Measurements from ENCODE around the gene MYRF.

Gene MYRF

GRCh38 chr11:61709572-61709971 is 42.9 kb upstream of the MYRF start:
- Histone ChIP-seq H3K4me3 (ENCODE audit: control insufficient read depth in 1 of 7, extremely low read depth in 1 of 7, insufficient read depth in 4 of 7, low read depth in 2 of 7, low read length in 6 of 7) (no peak overlapping the region), H3K9me3 (ENCODE audit: control extremely low read depth in 1 of 5, control insufficient read depth in 4 of 5, insufficient read depth in 2 of 5, low read depth in 1 of 5, low read length in 4 of 5) (no peaks in the 10 kb centered on the region), H3K36me3 (ENCODE audit: control insufficient read depth in 4 of 4, insufficient read depth in 4 of 4, low read length in 3 of 4) (no peaks in the 10 kb centered on the region), H3K27me3 (replicated peaks in 2 of 5; ENCODE audit: control insufficient read depth in 4 of 5, insufficient read depth in 5 of 5, low read length in 4 of 5) (no peaks in the 10 kb centered on the region), H3K4me1 (ENCODE audit: control extremely low read depth in 1 of 4, control insufficient read depth in 4 of 4, insufficient read depth in 4 of 4, low read length in 3 of 4) (no peaks in the 10 kb centered on the region), H3K27ac (ENCODE audit: insufficient read depth in 1 of 2, low read depth in 1 of 2, low read length in 2 of 2, poor library complexity in 1 of 2, severe bottlenecking in 2 of 2) (no peak overlapping the region)
- WGBS (ENCODE audit: insufficient coverage): 92% methylated on average over 6 of the region's 7 CpGs
- ChIA-PET POLR2A (no interaction called here), CTCF (interaction anchor here (1.0 to 3.4 kb wide), 7 partner anchors 8 to 39 kb away, joined by 3 to 12 read pairs (median 4); no protein-coding TSS in a partner anchor)
- DNase-seq: no peak

- H3K4me1 ChIP-seq (ENCODE audit: control extremely low read depth in 1 of 4, control insufficient read depth in 4 of 4, insufficient read depth in 4 of 4, low read length in 3 of 4): no peaks in the 10 kb centered on the region
- 94% methylated on average over 7 of the region's 7 CpGs for WGBS (ENCODE audit: insufficient coverage)
- H3K4me3 ChIP-seq (ENCODE audit: control insufficient read depth in 1 of 7, extremely low read depth in 1 of 7, insufficient read depth in 4 of 7, low read depth in 2 of 7, low read length in 6 of 7): no peak overlapping the region
- CTCF ChIA-PET: interaction anchor here (1.0 to 3.4 kb wide), 7 partner anchors 8 to 39 kb away, joined by 3 to 12 read pairs (median 4); no protein-coding TSS in a partner anchor
- no peak for DNase-seq
- no peak overlapping the region for H3K27ac ChIP-seq (ENCODE audit: insufficient read depth in 1 of 2, low read depth in 1 of 2, low read length in 2 of 2, poor library complexity in 1 of 2, severe bottlenecking in 2 of 2)
- no peaks in the 10 kb centered on the region for H3K9me3 ChIP-seq (ENCODE audit: control extremely low read depth in 1 of 5, control insufficient read depth in 4 of 5, insufficient read depth in 2 of 5, low read depth in 1 of 5, low read length in 4 of 5)
- POLR2A ChIA-PET: no interaction called here
- no peaks in the 10 kb centered on the region for H3K27me3 ChIP-seq (replicated peaks in 2 of 5; ENCODE audit: control insufficient read depth in 4 of 5, insufficient read depth in 5 of 5, low read length in 4 of 5)
- no peaks in the 10 kb centered on the region for H3K36me3 ChIP-seq (ENCODE audit: control insufficient read depth in 4 of 4, insufficient read depth in 4 of 4, low read length in 3 of 4)
Measured at GRCh38 chr11:61710019-61710418, 42.4 kb upstream of the MYRF start.

- Histone ChIP-seq H3K27me3 (replicated peaks in 2 of 5; ENCODE audit: control insufficient read depth in 4 of 5, insufficient read depth in 5 of 5, low read length in 4 of 5) (no peaks in the 10 kb centered on the region), H3K36me3 (ENCODE audit: control insufficient read depth in 4 of 4, insufficient read depth in 4 of 4, low read length in 3 of 4) (no peaks in the 10 kb centered on the region), H3K4me3 (ENCODE audit: control insufficient read depth in 1 of 7, extremely low read depth in 1 of 7, insufficient read depth in 4 of 7, low read depth in 2 of 7, low read length in 6 of 7) (no peak overlapping the region), H3K27ac (ENCODE audit: insufficient read depth in 1 of 2, low read depth in 1 of 2, low read length in 2 of 2, poor library complexity in 1 of 2, severe bottlenecking in 2 of 2) (no peak overlapping the region), H3K9me3 (ENCODE audit: control extremely low read depth in 1 of 5, control insufficient read depth in 4 of 5, insufficient read depth in 2 of 5, low read depth in 1 of 5, low read length in 4 of 5) (no peaks in the 10 kb centered on the region), H3K4me1 (ENCODE audit: control extremely low read depth in 1 of 4, control insufficient read depth in 4 of 4, insufficient read depth in 4 of 4, low read length in 3 of 4) (peaks cover 0 to 4% (median 1%) of the 10 kb centered on the region in 4 experiments)
- 98% methylated on average over 12 of the region's 14 CpGs for WGBS (ENCODE audit: insufficient coverage)
- POLR2A ChIA-PET: no interaction called here
- no peak for DNase-seq
- CTCF ChIA-PET: interaction anchor here (1.3 to 3.4 kb wide), 5 partner anchors 13 to 38 kb away, joined by 3 to 12 read pairs (median 4); no protein-coding TSS in a partner anchor
Measured at GRCh38 chr11:61711037-61711436, 41.4 kb upstream of the MYRF start.

- no peaks in the 10 kb centered on the region for H3K9me3 ChIP-seq (ENCODE audit: control extremely low read depth in 1 of 5, control insufficient read depth in 4 of 5, insufficient read depth in 2 of 5, low read depth in 1 of 5, low read length in 4 of 5)
- H3K4me3 ChIP-seq (ENCODE audit: control insufficient read depth in 1 of 7, extremely low read depth in 1 of 7, insufficient read depth in 4 of 7, low read depth in 2 of 7, low read length in 6 of 7): no peak overlapping the region
- no peak for DNase-seq
- H3K27me3 ChIP-seq (replicated peaks in 2 of 5; ENCODE audit: control insufficient read depth in 4 of 5, insufficient read depth in 5 of 5, low read length in 4 of 5): no peaks in the 10 kb centered on the region
- CTCF ChIA-PET: interaction anchor here (1.3 to 1.8 kb wide), 3 partner anchors 13 to 36 kb away, joined by 3 to 4 read pairs (median 3); no protein-coding TSS in a partner anchor
- WGBS (ENCODE audit: insufficient coverage): 97% methylated on average over 5 of the region's 6 CpGs
- peaks cover 0 to 8% (median 4%) of the 10 kb centered on the region in 4 experiments for H3K4me1 ChIP-seq (ENCODE audit: control extremely low read depth in 1 of 4, control insufficient read depth in 4 of 4, insufficient read depth in 4 of 4, low read length in 3 of 4)
- H3K27ac ChIP-seq (ENCODE audit: insufficient read depth in 1 of 2, low read depth in 1 of 2, low read length in 2 of 2, poor library complexity in 1 of 2, severe bottlenecking in 2 of 2): no peak overlapping the region
- POLR2A ChIA-PET: no interaction called here
- no peaks in the 10 kb centered on the region for H3K36me3 ChIP-seq (ENCODE audit: control insufficient read depth in 4 of 4, insufficient read depth in 4 of 4, low read length in 3 of 4)
Measured at GRCh38 chr11:61711498-61711897, 40.9 kb upstream of the MYRF start.

GRCh38 chr11:61712314-61712713 is 40.1 kb upstream of the MYRF start:
- no peaks in the 10 kb centered on the region for H3K27me3 ChIP-seq (replicated peaks in 2 of 5; ENCODE audit: control insufficient read depth in 4 of 5, insufficient read depth in 5 of 5, low read length in 4 of 5)
- H3K9me3 ChIP-seq (ENCODE audit: control extremely low read depth in 1 of 5, control insufficient read depth in 4 of 5, insufficient read depth in 2 of 5, low read depth in 1 of 5, low read length in 4 of 5): no peaks in the 10 kb centered on the region
- POLR2A ChIA-PET: no interaction called here
- CTCF ChIA-PET: interaction anchor here (1.2 to 4.4 kb wide), 3 partner anchors 9 to 21 kb away, joined by 3 to 19 read pairs (median 4); no protein-coding TSS in a partner anchor
- no peak overlapping the region for H3K27ac ChIP-seq (ENCODE audit: insufficient read depth in 1 of 2, low read depth in 1 of 2, low read length in 2 of 2, poor library complexity in 1 of 2, severe bottlenecking in 2 of 2)
- H3K36me3 ChIP-seq (ENCODE audit: control insufficient read depth in 4 of 4, insufficient read depth in 4 of 4, low read length in 3 of 4): no peaks in the 10 kb centered on the region
- no peak for DNase-seq
- 100% methylated on average over 7 of the region's 12 CpGs for WGBS (ENCODE audit: insufficient coverage)
- H3K4me3 ChIP-seq (ENCODE audit: control insufficient read depth in 1 of 7, extremely low read depth in 1 of 7, insufficient read depth in 4 of 7, low read depth in 2 of 7, low read length in 6 of 7): no peak overlapping the region
- H3K4me1 ChIP-seq (ENCODE audit: control extremely low read depth in 1 of 4, control insufficient read depth in 4 of 4, insufficient read depth in 4 of 4, low read length in 3 of 4): peaks cover 0 to 15% (median 9%) of the 10 kb centered on the region in 4 experiments

GRCh38 chr11:61712846-61713245 is 39.6 kb upstream of the MYRF start:
- no peak for DNase-seq
- Histone ChIP-seq H3K4me1 (ENCODE audit: control extremely low read depth in 1 of 4, control insufficient read depth in 4 of 4, insufficient read depth in 4 of 4, low read length in 3 of 4) (peaks cover 0 to 15% (median 9%) of the 10 kb centered on the region in 4 experiments), H3K9me3 (ENCODE audit: control extremely low read depth in 1 of 5, control insufficient read depth in 4 of 5, insufficient read depth in 2 of 5, low read depth in 1 of 5, low read length in 4 of 5) (no peaks in the 10 kb centered on the region), H3K27me3 (replicated peaks in 2 of 5; ENCODE audit: control insufficient read depth in 4 of 5, insufficient read depth in 5 of 5, low read length in 4 of 5) (no peaks in the 10 kb centered on the region), H3K36me3 (ENCODE audit: control insufficient read depth in 4 of 4, insufficient read depth in 4 of 4, low read length in 3 of 4) (no peaks in the 10 kb centered on the region), H3K4me3 (ENCODE audit: control insufficient read depth in 1 of 7, extremely low read depth in 1 of 7, insufficient read depth in 4 of 7, low read depth in 2 of 7, low read length in 6 of 7) (no peak overlapping the region), H3K27ac (ENCODE audit: insufficient read depth in 1 of 2, low read depth in 1 of 2, low read length in 2 of 2, poor library complexity in 1 of 2, severe bottlenecking in 2 of 2) (no peak overlapping the region)
- CTCF ChIA-PET: interaction anchor here (1.1 to 4.4 kb wide), 4 partner anchors 9 to 21 kb away, joined by 3 to 19 read pairs (median 6); no protein-coding TSS in a partner anchor
- POLR2A ChIA-PET: no interaction called here
- 84% methylated on average over 3 of the region's 6 CpGs for WGBS (ENCODE audit: insufficient coverage)

GRCh38 chr11:61713464-61713863 is 39.0 kb upstream of the MYRF start:
- CTCF ChIA-PET: interaction anchor here (1.1 to 4.4 kb wide), 5 partner anchors 8 to 20 kb away, joined by 3 to 19 read pairs (median 5); no protein-coding TSS in a partner anchor
- Histone ChIP-seq H3K4me3 (ENCODE audit: control insufficient read depth in 1 of 7, extremely low read depth in 1 of 7, insufficient read depth in 4 of 7, low read depth in 2 of 7, low read length in 6 of 7) (no peak overlapping the region), H3K9me3 (ENCODE audit: control extremely low read depth in 1 of 5, control insufficient read depth in 4 of 5, insufficient read depth in 2 of 5, low read depth in 1 of 5, low read length in 4 of 5) (no peaks in the 10 kb centered on the region), H3K4me1 (ENCODE audit: control extremely low read depth in 1 of 4, control insufficient read depth in 4 of 4, insufficient read depth in 4 of 4, low read length in 3 of 4) (peaks cover 0 to 15% (median 9%) of the 10 kb centered on the region in 4 experiments), H3K36me3 (ENCODE audit: control insufficient read depth in 4 of 4, insufficient read depth in 4 of 4, low read length in 3 of 4) (no peaks in the 10 kb centered on the region), H3K27ac (ENCODE audit: insufficient read depth in 1 of 2, low read depth in 1 of 2, low read length in 2 of 2, poor library complexity in 1 of 2, severe bottlenecking in 2 of 2) (no peak overlapping the region), H3K27me3 (replicated peaks in 2 of 5; ENCODE audit: control insufficient read depth in 4 of 5, insufficient read depth in 5 of 5, low read length in 4 of 5) (no peaks in the 10 kb centered on the region)
- POLR2A ChIA-PET: no interaction called here
- no peak for DNase-seq
- 89% methylated on average over 8 of the region's 9 CpGs for WGBS (ENCODE audit: insufficient coverage)
